ACC112 (cell line): ENCODE data around the gene STXBP2.
A peak's percentile ranks its signal among the peaks of the same experiment; 100 is the strongest.

Experiments used
- H2AFZ ChIP-seq: fragments of 200-600 bp; sonication (generic); one replicate; pipeline ENCODE4 v1.6.0; 2017; ENCODE audit warnings: antibody characterized with exemption, low read length; ENCODE audit not compliant: unreplicated experiment
- H3K27ac ChIP-seq: fragments of 200-600 bp; sonication (generic); 2 replicates; pipeline ENCODE4 v1.5.1; 2014; ENCODE audit warnings: low read depth, mild to moderate bottlenecking, antibody characterized with exemption, low read length, moderate library complexity
- H3K27me3 ChIP-seq: fragments of 200-600 bp; sonication (generic); 2 replicates; pipeline ENCODE4 v1.6.1; 2014; ENCODE audit warnings: mild to moderate bottlenecking, antibody characterized with exemption, low read length, moderate library complexity, mixed read lengths; ENCODE audit not compliant: insufficient read depth
- H3K36me3 ChIP-seq: fragments of 200-600 bp; sonication (generic); 2 replicates; pipeline ENCODE4 v1.6.1; 2016; ENCODE audit warnings: mild to moderate bottlenecking, antibody characterized with exemption, low read length, moderate library complexity, mixed read lengths; ENCODE audit not compliant: insufficient read depth
- H3K4me1 ChIP-seq: fragments of 200-600 bp; sonication (generic); one replicate; pipeline ENCODE4 v1.6.1; 2016; ENCODE audit warnings: low read length, mixed read lengths; ENCODE audit not compliant: insufficient read depth, unreplicated experiment, control insufficient read depth
- H3K4me3 ChIP-seq: fragments of 200-600 bp; sonication (generic); 2 replicates; pipeline ENCODE4 v1.5.1; 2014; ENCODE audit warnings: mild to moderate bottlenecking, low read depth, low read length
- H3K79me2 ChIP-seq: fragments of 200-600 bp; sonication (generic); one replicate; pipeline ENCODE4 v1.6.0; 2016; ENCODE audit warnings: low read length; ENCODE audit not compliant: control insufficient read depth, unreplicated experiment, insufficient read depth

STXBP2 gene

GRCh38 chr19:7658219-7658686, 21.3 kb downstream of the STXBP2 start:
- no peaks in the 10 kb centered on the region for H3K36me3 ChIP-seq
- no peaks in the 10 kb centered on the region for H3K4me1 ChIP-seq
- H3K79me2 ChIP-seq, result no peaks in the 10 kb centered on the region
- no peak overlapping the region for H3K4me3 ChIP-seq
- no peak overlapping the region for H3K27ac ChIP-seq
- H3K27me3 ChIP-seq, result peaks cover 11% of the 10 kb centered on the region; the same call in 1 of the 2 replicates
- H2AFZ ChIP-seq, result no peak overlapping the region

- H3K27ac ChIP-seq, result no peak overlapping the region
- H2AFZ ChIP-seq, result no peak overlapping the region
- H3K27me3 ChIP-seq, result peaks cover 11% of the 10 kb centered on the region; the same call in 1 of the 2 replicates
- H3K4me1 ChIP-seq, result no peaks in the 10 kb centered on the region
- H3K4me3 ChIP-seq, result no peak overlapping the region
- H3K36me3 ChIP-seq, result no peaks in the 10 kb centered on the region
- H3K79me2 ChIP-seq, result no peaks in the 10 kb centered on the region
Observed at GRCh38 chr19:7661744-7662538, 25.0 kb downstream of the STXBP2 start.

GRCh38 chr19:7662657-7663056, 25.7 kb downstream of the STXBP2 start:
- H3K27ac ChIP-seq, result no peak overlapping the region
- H3K4me1 ChIP-seq, result no peaks in the 10 kb centered on the region
- H3K27me3 ChIP-seq, result peaks cover 11% of the 10 kb centered on the region; the same call in 1 of the 2 replicates

GRCh38 chr19:7663706-7664105, 26.8 kb downstream of the STXBP2 start:
- Histone ChIP-seq H3K27ac (no peak overlapping the region), H3K36me3 (no peaks in the 10 kb centered on the region), H2AFZ (no peak overlapping the region), H3K4me1 (no peaks in the 10 kb centered on the region), H3K27me3 (peaks cover 12% of the 10 kb centered on the region), H3K79me2 (no peaks in the 10 kb centered on the region), H3K4me3 (no peak overlapping the region)

More at GRCh38 chr19:7662657-7663056, 25.7 kb downstream of the STXBP2 start:
- H3K79me2 ChIP-seq, result no peaks in the 10 kb centered on the region
- H3K36me3 ChIP-seq, result no peaks in the 10 kb centered on the region
- H3K4me3 ChIP-seq, result no peak overlapping the region
- H2AFZ ChIP-seq, result no peak overlapping the region

- no peaks in the 10 kb centered on the region for H3K79me2 ChIP-seq
- H2AFZ ChIP-seq, result no peak overlapping the region
- H3K27ac ChIP-seq, result no peak overlapping the region
- no peaks in the 10 kb centered on the region for H3K36me3 ChIP-seq
- no peaks in the 10 kb centered on the region for H3K4me1 ChIP-seq
- peaks cover 23% of the 10 kb centered on the region for H3K27me3 ChIP-seq
- no peak overlapping the region for H3K4me3 ChIP-seq
Observed at GRCh38 chr19:7665076-7665475, 28.2 kb downstream of the STXBP2 start.

DNA sequence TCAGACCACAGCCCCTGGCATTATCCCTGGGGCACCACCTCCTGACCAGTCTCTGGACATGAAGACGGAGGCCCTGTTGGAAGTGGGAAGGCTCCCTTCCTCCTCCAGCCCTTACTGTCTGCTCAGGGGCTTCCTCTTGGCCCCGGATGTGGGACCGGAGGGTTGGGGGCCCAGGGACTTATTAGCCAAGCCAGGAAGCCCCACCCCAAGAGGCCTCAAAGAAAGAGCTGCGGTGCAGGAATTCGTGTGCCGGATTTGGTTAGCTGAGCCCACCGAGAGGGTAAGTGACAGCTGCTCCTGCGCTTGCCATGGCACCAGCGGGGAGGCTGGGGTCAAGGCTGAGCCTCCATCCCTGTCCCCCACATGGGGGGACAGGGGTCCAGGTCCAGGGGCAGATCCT, 31.9 kb downstream of the STXBP2 start, which contains the start of gene RETN:
TSS of gene RETN (plus strand) at position 208 of the 400 bp plus-strand sequence. CDS start 278 bp downstream, outside the sequence.
- no peak within 1 kb of the TSS for H2AFZ ChIP-seq
- no peak within 1 kb of the TSS for H3K4me3 ChIP-seq
- H3K36me3 ChIP-seq, result no peaks in the 10 kb centered on the region
- peaks cover 25% of the 10 kb centered on the region for H3K27me3 ChIP-seq
- no peaks in the 10 kb centered on the region for H3K79me2 ChIP-seq
- no peak within 1 kb of the TSS for H3K27ac ChIP-seq
- H3K4me1 ChIP-seq, result no peaks in the 10 kb centered on the region

GRCh38 chr19:7669641-7670040, 32.7 kb downstream of the STXBP2 start:
- Histone ChIP-seq H3K4me3 (no peak overlapping the region), H3K27me3 (peaks cover 25% of the 10 kb centered on the region), H3K36me3 (no peaks in the 10 kb centered on the region), H3K27ac (no peak overlapping the region), H2AFZ (no peak overlapping the region), H3K4me1 (no peaks in the 10 kb centered on the region), H3K79me2 (no peaks in the 10 kb centered on the region)

GRCh38 chr19:7670150-7670783, 33.4 kb downstream of the STXBP2 start:
- Histone ChIP-seq H3K27me3 (peaks cover 25% of the 10 kb centered on the region), H3K27ac (no peak overlapping the region), H3K4me3 (peak overlapping the region; percentile 40), H3K79me2 (no peaks in the 10 kb centered on the region), H3K36me3 (no peaks in the 10 kb centered on the region), H2AFZ (no peak overlapping the region), H3K4me1 (no peaks in the 10 kb centered on the region)

DNA sequence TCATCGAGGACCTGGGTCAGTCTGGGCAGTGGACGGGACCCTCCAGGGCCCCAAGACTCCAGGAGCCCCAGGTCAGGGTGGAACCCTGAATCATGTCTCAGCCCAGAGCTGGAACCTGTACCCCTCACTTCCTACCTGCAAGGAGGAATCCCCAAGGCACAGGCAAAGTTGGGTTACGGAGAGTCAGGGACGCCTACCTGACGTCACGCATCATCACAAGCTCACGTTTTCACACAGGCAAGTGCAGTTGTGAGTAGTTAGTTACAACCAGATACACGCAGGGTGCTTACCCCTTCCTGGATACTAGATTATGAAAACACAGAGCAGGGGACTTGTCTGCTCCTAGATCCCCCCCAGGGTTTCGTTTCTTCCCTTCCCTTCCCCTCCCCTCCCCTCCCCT, 33.9 kb downstream of the STXBP2 start:
- H2AFZ ChIP-seq, result no peak overlapping the region
- H3K27me3 ChIP-seq, result peaks cover 25% of the 10 kb centered on the region
- H3K4me3 ChIP-seq, result no peak overlapping the region

DNA sequence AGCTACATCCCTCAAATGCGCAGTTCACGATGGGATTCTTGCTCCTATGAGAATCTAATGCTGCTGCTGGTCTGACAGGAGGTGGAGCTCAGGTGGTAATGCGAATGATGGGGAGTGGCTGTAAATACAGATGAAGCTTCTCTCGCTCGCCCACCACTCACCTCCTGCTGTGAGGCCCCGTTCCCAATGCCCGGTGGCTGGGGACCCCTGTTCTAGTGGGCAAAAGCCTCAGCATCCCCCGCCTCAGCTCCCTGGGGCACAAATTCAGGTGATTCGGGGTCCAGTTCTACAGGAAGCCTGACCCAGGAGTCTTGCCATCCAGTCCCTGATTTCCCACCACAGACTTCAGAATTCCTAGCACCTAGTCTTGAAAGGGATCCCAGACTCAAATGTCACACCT, 35.6 kb downstream of the STXBP2 start:
- Histone ChIP-seq H3K27ac (no peak overlapping the region), H2AFZ (no peak overlapping the region), H3K4me3 (no peak overlapping the region), H3K36me3 (no peaks in the 10 kb centered on the region), H3K4me1 (no peaks in the 10 kb centered on the region), H3K79me2 (no peaks in the 10 kb centered on the region), H3K27me3 (peaks cover 33% of the 10 kb centered on the region)

More for the DNA sequence above, 33.9 kb downstream of the STXBP2 start:
- Histone ChIP-seq H3K36me3 (no peaks in the 10 kb centered on the region), H3K4me1 (no peaks in the 10 kb centered on the region), H3K27ac (no peak overlapping the region), H3K79me2 (no peaks in the 10 kb centered on the region)
